ENCODE data around the gene ZDHHC14. TPM values are rescaled to one million over a fixed set of nuclear protein-coding genes. Genes with fewer than 3 reads are reported as not detected.

The ZDHHC14 gene
- total and polyA plus RNA-seq, 9 donors, result 4.9 to 16.4 (median 5.9) TPM

DNA sequence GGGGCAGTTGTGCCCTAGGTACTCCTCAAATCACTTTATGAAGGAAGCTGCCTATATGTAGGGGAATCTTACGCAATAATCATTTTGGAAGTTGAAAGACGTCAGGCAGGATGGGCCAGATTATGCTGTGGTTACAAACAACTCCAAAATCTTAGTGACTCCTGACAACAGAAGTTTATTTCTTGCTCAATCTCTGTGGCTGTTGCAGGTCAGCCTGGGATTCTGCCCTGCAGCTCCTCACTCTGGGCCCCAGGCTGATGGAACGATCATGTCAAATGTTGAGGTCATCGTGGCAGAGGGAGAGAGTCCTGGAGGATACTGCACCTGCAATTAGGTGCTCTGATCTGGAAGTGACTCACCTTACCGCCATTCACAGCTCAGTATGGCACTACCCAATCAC lies 88.4 kb downstream of the ZDHHC14 start:
- no peak overlapping the region for H3K27ac ChIP-seq
- no peaks in the 10 kb centered on the region for H3K4me1 ChIP-seq (ENCODE audit: insufficient read depth)
- no peaks in the 10 kb centered on the region for H3K9me3 ChIP-seq
- DNase-seq, result no peak
- no peak overlapping the region for H3K4me3 ChIP-seq
- no peaks in the 10 kb centered on the region for H3K36me3 ChIP-seq
- H3K27me3 ChIP-seq, result no peaks in the 10 kb centered on the region
- 85 to 96% (median 93%) methylated on average over 5 of the region's 5 CpGs for WGBS, 3 donors
- TF ChIP-seq EP300 (IDR thresholded peaks at IDR 0.05) (no peak), POLR2A (IDR thresholded peaks at IDR 0.05) (no peak)
- TF ChIP-seq, protein P1, sequence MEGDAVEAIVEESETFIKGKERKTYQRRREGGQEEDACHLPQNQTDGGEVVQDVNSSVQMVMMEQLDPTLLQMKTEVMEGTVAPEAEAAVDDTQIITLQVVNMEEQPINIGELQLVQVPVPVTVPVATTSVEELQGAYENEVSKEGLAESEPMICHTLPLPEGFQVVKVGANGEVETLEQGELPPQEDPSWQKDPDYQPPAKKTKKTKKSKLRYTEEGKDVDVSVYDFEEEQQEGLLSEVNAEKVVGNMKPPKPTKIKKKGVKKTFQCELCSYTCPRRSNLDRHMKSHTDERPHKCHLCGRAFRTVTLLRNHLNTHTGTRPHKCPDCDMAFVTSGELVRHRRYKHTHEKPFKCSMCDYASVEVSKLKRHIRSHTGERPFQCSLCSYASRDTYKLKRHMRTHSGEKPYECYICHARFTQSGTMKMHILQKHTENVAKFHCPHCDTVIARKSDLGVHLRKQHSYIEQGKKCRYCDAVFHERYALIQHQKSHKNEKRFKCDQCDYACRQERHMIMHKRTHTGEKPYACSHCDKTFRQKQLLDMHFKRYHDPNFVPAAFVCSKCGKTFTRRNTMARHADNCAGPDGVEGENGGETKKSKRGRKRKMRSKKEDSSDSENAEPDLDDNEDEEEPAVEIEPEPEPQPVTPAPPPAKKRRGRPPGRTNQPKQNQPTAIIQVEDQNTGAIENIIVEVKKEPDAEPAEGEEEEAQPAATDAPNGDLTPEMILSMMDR (IDR thresholded peaks at IDR 0.05), result no peak
- intact Hi-C loops (cut with DNase I), result no loop called here

DNA sequence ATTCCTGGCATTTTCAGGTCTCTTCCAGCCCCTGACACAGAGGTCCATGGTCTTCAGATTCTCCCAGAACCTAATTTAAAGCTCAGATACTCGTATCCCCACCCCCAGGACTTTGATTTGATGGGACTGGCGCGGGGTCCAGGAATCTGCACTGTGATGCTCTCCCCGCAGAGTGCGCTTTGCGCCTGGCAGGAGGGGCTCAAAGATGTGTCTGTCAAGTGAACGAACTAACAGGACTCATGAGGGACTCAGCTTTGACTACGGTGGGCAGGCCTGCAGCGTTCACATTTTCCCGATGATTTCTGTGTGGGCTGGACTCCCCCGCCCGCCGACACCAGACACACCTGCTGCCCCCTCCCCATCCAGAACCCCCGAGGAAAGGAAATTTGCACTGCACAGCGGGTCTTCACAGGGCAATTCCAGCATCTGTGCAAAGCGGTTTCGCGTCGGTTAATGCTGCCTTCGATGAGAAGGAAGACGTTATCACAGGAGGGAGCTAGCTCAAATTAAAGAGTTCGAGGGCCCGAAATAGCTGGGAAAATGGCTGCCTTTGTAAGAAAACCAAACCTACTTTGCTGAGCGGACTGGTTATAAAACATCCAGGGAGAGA lies 90.2 kb downstream of the ZDHHC14 start:
- Histone ChIP-seq H3K27me3 (no peaks in the 10 kb centered on the region), H3K36me3 (no peaks in the 10 kb centered on the region), H3K4me1 (ENCODE audit: insufficient read depth) (no peaks in the 10 kb centered on the region), H3K4me3 (no peak overlapping the region), H3K9me3 (no peaks in the 10 kb centered on the region), H3K27ac (no peak overlapping the region)
- WGBS, 3 donors, result 93 to 96% (median 94%) methylated on average over 24 of the region's 24 CpGs
- no peak for DNase-seq
- intact Hi-C loops (cut with DNase I), result no loop called here
- TF ChIP-seq, protein P1 (IDR thresholded peaks at IDR 0.05), result no peak
- TF ChIP-seq EP300 (IDR thresholded peaks at IDR 0.05), result no peak
- no peak for TF ChIP-seq POLR2A (IDR thresholded peaks at IDR 0.05)

DNA sequence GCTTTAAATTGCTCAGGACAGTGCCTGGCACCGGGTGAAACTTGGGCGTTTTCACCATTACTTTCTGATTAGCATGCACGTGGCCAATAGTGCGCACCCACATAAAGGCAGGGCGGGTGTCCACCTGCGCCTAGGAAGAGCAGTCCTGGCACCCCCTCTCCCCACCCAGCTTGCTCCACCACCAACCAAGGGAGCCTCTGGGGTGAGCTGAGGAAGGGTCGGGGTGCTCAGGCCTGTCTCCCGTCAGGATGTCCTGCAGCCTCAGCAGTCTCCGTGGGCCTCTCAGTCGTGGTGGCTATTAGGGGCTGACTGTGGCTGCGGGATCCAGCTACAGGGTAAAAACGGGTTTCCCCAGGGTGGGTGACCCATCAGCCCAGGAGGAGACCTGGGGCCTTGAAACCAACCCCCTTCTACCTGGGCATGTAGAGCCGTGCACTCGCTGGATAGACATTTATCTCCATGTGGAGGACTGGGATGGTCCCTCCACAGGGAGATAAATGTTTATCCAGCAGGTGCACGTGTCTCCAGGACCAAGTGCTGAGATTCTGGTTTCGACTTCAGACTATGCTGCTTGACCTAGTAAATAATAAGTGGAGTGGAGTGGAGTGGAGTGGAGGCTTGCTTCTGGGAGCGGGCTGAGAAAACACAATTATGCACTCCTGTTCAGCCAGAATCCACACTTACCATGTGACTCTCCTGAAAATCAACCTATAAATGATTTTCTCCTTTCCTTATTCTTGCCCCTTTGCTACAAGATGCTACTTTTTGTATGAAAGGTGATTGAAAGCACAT lies 91.1 kb downstream of the ZDHHC14 start:
- no peak overlapping the region for H3K4me3 ChIP-seq
- TF ChIP-seq POLR2A (IDR thresholded peaks at IDR 0.05), result no peak
- TF ChIP-seq, protein P1 (IDR thresholded peaks at IDR 0.05), result no peak
- no peak for TF ChIP-seq EP300 (IDR thresholded peaks at IDR 0.05)

DNA sequence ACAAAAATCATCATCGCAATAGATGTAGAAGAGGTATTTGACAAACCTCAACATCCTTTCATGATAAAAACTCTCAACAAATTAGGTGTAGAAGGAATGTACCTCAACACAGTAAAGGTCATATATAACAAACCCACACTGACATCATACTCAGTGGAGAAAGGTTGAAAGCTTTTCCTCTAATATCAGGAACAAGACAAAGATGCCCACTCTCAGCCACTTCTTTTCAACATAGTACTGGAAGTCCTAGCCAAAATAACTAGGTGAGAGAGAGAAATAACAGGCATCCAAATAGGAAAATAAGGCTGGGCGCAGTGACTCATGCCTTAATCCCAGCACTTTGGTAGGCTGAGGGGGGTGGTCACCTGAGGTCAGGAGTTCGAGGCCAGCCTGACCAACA lies 95.8 kb downstream of the ZDHHC14 start:
- intact Hi-C loops (cut with DNase I), result no loop called here
- DNase-seq, result no peak
- TF ChIP-seq, protein P1 (IDR thresholded peaks at IDR 0.05), result no peak
- no peak for TF ChIP-seq EP300 (IDR thresholded peaks at IDR 0.05)
- no peak for TF ChIP-seq POLR2A (IDR thresholded peaks at IDR 0.05)
- Histone ChIP-seq H3K4me1 (ENCODE audit: insufficient read depth) (no peaks in the 10 kb centered on the region), H3K9me3 (no peaks in the 10 kb centered on the region), H3K4me3 (no peak overlapping the region), H3K27ac (no peak overlapping the region), H3K27me3 (no peaks in the 10 kb centered on the region), H3K36me3 (no peaks in the 10 kb centered on the region)
- 96 to 98% (median 97%) methylated on average over 3 of the region's 3 CpGs for WGBS, 3 donors

More for the DNA sequence above, 91.1 kb downstream of the ZDHHC14 start:
- H3K4me1 ChIP-seq (ENCODE audit: insufficient read depth), result no peaks in the 10 kb centered on the region
- no peaks in the 10 kb centered on the region for H3K36me3 ChIP-seq
- WGBS, 3 donors, result 87 to 92% (median 90%) methylated on average over 17 of the region's 17 CpGs
- no peaks in the 10 kb centered on the region for H3K9me3 ChIP-seq
- intact Hi-C loops (cut with DNase I), result no loop called here
- DNase-seq, result no peak
- H3K27ac ChIP-seq, result no peak overlapping the region
- no peaks in the 10 kb centered on the region for H3K27me3 ChIP-seq

Measured in ovary (tissue), 9 donors.